NCI-H446 (cell line): ENCODE measurements around the gene ASGR1.

Source experiments
- DNase-seq, 2 experiments: peaks; one replicate each; lab custom pipeline; 2025; lab: John Stamatoyannopoulos, UW

ASGR1 gene

DNA sequence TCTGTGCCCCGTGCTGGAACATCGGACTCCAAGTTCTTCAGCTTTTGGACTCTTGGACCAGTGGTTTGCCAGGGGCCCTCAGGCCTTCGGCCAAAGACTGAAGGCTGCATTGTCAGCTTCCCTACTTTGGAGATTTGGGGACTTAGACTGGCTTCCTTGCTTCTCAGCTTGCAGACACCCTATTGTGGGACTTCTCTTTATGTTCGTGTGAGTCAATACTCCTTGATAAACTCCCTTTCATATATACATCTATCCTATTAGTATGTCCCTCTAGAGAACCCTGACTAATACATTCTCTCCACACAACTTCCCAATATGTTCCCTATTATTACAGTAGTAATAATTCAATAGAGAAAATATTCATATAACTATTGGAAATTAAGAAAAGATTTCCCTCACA lies 55.3 kb downstream of the ASGR1 start:
- no peak for DNase-seq
